Activated naive CD8-positive, alpha-beta T cell treated with anti-CD3 and anti-CD28 coated beads for 36 hours (primary cell): ENCODE measurements around the gene DECR2. TPM values are rescaled to one million over a fixed set of nuclear protein-coding genes. Genes with fewer than 3 reads are reported as not detected.

Source experiments
- DNase-seq: peaks from one replicate; pipeline ENCODE4 v3.0.0; 2021
- H3K27ac Mint-ChIP-seq: one replicate; pipeline ENCODE4 v1.8.0; 2022; ENCODE audit warnings: mild to moderate bottlenecking, moderate library complexity, mixed read lengths
- H3K27me3 Mint-ChIP-seq: one replicate; pipeline ENCODE4 v1.8.0; 2022; ENCODE audit warnings: mild to moderate bottlenecking, mixed read lengths
- H3K36me3 Mint-ChIP-seq: one replicate; pipeline ENCODE4 v1.8.0; 2021; ENCODE audit warnings: mild to moderate bottlenecking, mixed read lengths
- H3K4me1 Mint-ChIP-seq: one replicate; pipeline ENCODE4 v1.8.0; 2021; ENCODE audit warnings: mixed read lengths
- H3K4me3 Mint-ChIP-seq: one replicate; pipeline ENCODE4 v1.8.0; 2022; ENCODE audit warnings: mild to moderate bottlenecking, moderate library complexity, mixed read lengths
- H3K9me3 Mint-ChIP-seq: one replicate; pipeline ENCODE4 v1.8.0; 2022; ENCODE audit warnings: mixed read lengths
- total RNA-seq, 2 experiments: library from RNA; stranded (reverse); gene quantifications; one replicate each; pipeline ENCODE4 v1.2.3, GENCODE V29; 2021

DECR2 gene
- total RNA-seq, 2 experiments from 2014 or later = 7.0 to 8.2 TPM

GRCh38 chr16:457732-458400 lies 56.2 kb downstream of the DECR2 start:
- DNase-seq = no peak
- Mint-ChIP-seq H3K27me3 (no peaks in the 10 kb centered on the region), H3K9me3 (no peaks in the 10 kb centered on the region), H3K36me3 (peaks cover 4% of the 10 kb centered on the region), H3K4me3 (no peak overlapping the region), H3K4me1 (peaks cover 9% of the 10 kb centered on the region), H3K27ac (no peak overlapping the region)

GRCh38 chr16:459761-460160 lies 58.1 kb downstream of the DECR2 start:
- no peak overlapping the region for H3K27ac Mint-ChIP-seq
- no peaks in the 10 kb centered on the region for H3K27me3 Mint-ChIP-seq
- no peak overlapping the region for H3K4me3 Mint-ChIP-seq
- peaks cover 4% of the 10 kb centered on the region for H3K36me3 Mint-ChIP-seq
- H3K9me3 Mint-ChIP-seq = no peaks in the 10 kb centered on the region
- peaks cover 3% of the 10 kb centered on the region for H3K4me1 Mint-ChIP-seq
- DNase-seq = no peak

GRCh38 chr16:460787-461186 lies 59.1 kb downstream of the DECR2 start:
- Mint-ChIP-seq H3K4me3 (no peak overlapping the region), H3K36me3 (peaks cover 4% of the 10 kb centered on the region), H3K9me3 (no peaks in the 10 kb centered on the region), H3K27ac (no peak overlapping the region), H3K27me3 (no peaks in the 10 kb centered on the region), H3K4me1 (peaks cover 3% of the 10 kb centered on the region)
- DNase-seq = no peak

Other genes starting within 250 kb of the DECR2 start
- not detected for gene HBZ, start 249.2 kb upstream of the DECR2 start, total RNA-seq
- gene HBM, start 235.9 kb upstream of the DECR2 start, total RNA-seq = not detected
- not detected for gene HBA2, start 229.0 kb upstream of the DECR2 start, total RNA-seq
- not detected for gene HBA1, start 225.2 kb upstream of the DECR2 start, total RNA-seq
- 1 to 10 TPM; 1.2 to 2.0 TPM for gene HBQ1, start 221.4 kb upstream of the DECR2 start, total RNA-seq
- gene LUC7L, start 172.4 kb upstream of the DECR2 start, total RNA-seq = 10 to 100 TPM; 61.9 to 65.3 TPM
- 10 to 100 TPM; 20.9 to 24.1 TPM for gene FAM234A, start 167.1 kb upstream of the DECR2 start, total RNA-seq
- gene RGS11, start 125.9 kb upstream of the DECR2 start, total RNA-seq = not detected
- gene ARHGDIG, start 121.3 kb upstream of the DECR2 start, total RNA-seq = not detected
- not detected for gene PDIA2, start 118.7 kb upstream of the DECR2 start, total RNA-seq
- gene AXIN1, start 49.2 kb upstream of the DECR2 start, total RNA-seq = 10 to 100 TPM; 23.9 to 24.6 TPM
- gene MRPL28, start 31.3 kb upstream of the DECR2 start, total RNA-seq = 10 to 100 TPM; 89.3 to 94.8 TPM
- 10 to 100 TPM; 22.8 to 24.1 TPM for gene PGAP6, start 19.9 kb upstream of the DECR2 start, total RNA-seq
- gene NME4, start 4.7 kb upstream of the DECR2 start, total RNA-seq = 10 to 100 TPM; 15.6 to 17.3 TPM
- 10 to 100 TPM; 16.9 to 17.4 TPM for gene RAB11FIP3, start 23.8 kb downstream of the DECR2 start, total RNA-seq
- 10 to 100 TPM; 86.4 to 91.3 TPM for gene CAPN15, start 125.8 kb downstream of the DECR2 start, total RNA-seq
- gene PRR35, start 158.5 kb downstream of the DECR2 start, total RNA-seq = not detected
- under 1 TPM; 0.54 to 0.76 TPM for gene NHLRC4, start 165.1 kb downstream of the DECR2 start, total RNA-seq
- gene PIGQ, start 168.1 kb downstream of the DECR2 start, total RNA-seq = 10 to 100 TPM; 28.8 to 29.1 TPM
- gene RAB40C, start 188.2 kb downstream of the DECR2 start, total RNA-seq = 1 to 10 TPM; 7.2 to 7.6 TPM
- gene WFIKKN1, start 229.1 kb downstream of the DECR2 start, total RNA-seq = under 1 TPM in 1 of 2 experiments, not detected in 1; 0.10 TPM
- gene METTL26, start 234.4 kb downstream of the DECR2 start, total RNA-seq = 100 to 1,000 TPM; 127 to 128 TPM
- 10 to 100 TPM; 56.0 to 60.3 TPM for gene MCRIP2, start 239.9 kb downstream of the DECR2 start, total RNA-seq
- gene WDR90, start 247.5 kb downstream of the DECR2 start, total RNA-seq = 10 to 100 TPM; 84.5 to 86.0 TPM